Caco-2 (cell line): Measurements from ENCODE around the gene GPR68. TPM values are rescaled to one million over a fixed set of nuclear protein-coding genes. Genes with fewer than 3 reads are reported as not detected.

Experiments used
- BruUV-seq: library from RNA; stranded (reverse); fragments of 400-500 nt; replicated peaks from 2 replicates; lab custom pipeline; 2021; lab: Mats Ljungman, UMichigan
- CTCF ChIA-PET: fragments of 300-600 bp; sonication (Branson Sonifier 250); formaldehyde crosslinking; loops from one replicate; lab custom pipeline; 2022; ENCODE audit warnings: antibody characterized with exemption; lab: Charles Lee
- POLR2A ChIA-PET: fragments of 300-600 bp; sonication (Branson Sonifier 250); formaldehyde crosslinking; loops from one replicate; lab custom pipeline; 2022; ENCODE audit warnings: antibody characterized with exemption; lab: Charles Lee
- DNase-seq, 2 experiments: peaks; one replicate each; pipeline versions ENCODE4 v3.0.0 to v3.0.0-alpha.2; 2020 to 2022
- H3K27me3 ChIP-seq: replicated peaks from 2 replicates; pipeline ENCODE4 v1.6.0; 2011; ENCODE audit warnings: low read length; ENCODE audit not compliant: control insufficient read depth, insufficient read depth
- H3K36me3 ChIP-seq: 2 replicates; pipeline ENCODE4 v1.5.1; 2011; ENCODE audit warnings: low read length; ENCODE audit not compliant: control insufficient read depth, insufficient read depth
- H3K4me1 ChIP-seq: fragments of 250-450 bp; sonication (Bioruptor Pico); 2 replicates; pipeline ENCODE4 v1.5.1; 2020; ENCODE audit warnings: mild to moderate bottlenecking
- H3K4me3 ChIP-seq: 2 replicates; pipeline ENCODE4 v1.5.1; 2011; ENCODE audit warnings: low read depth, mild to moderate bottlenecking, control low read depth, low read length
- H3K9me3 ChIP-seq: fragments of 250-450 bp; sonication (Bioruptor Pico); 2 replicates; pipeline ENCODE4 v1.5.1; 2020; ENCODE audit warnings: mild to moderate bottlenecking, moderate library complexity
- H3K27ac Mint-ChIP-seq: one replicate; pipeline ENCODE4 v1.8.0; 2022; ENCODE audit warnings: mixed read lengths; ENCODE audit not compliant: unreplicated experiment
- H3K27me3 Mint-ChIP-seq: one replicate; pipeline ENCODE4 v1.8.0; 2022; ENCODE audit warnings: mixed read lengths; ENCODE audit not compliant: insufficient read depth, unreplicated experiment
- H3K36me3 Mint-ChIP-seq: one replicate; pipeline ENCODE4 v1.8.0; 2022; ENCODE audit warnings: mild to moderate bottlenecking, mixed read lengths; ENCODE audit not compliant: insufficient read depth, unreplicated experiment
- H3K4me1 Mint-ChIP-seq: one replicate; pipeline ENCODE4 v1.8.0; 2022; ENCODE audit warnings: low read depth, mixed read lengths; ENCODE audit not compliant: unreplicated experiment
- H3K4me3 Mint-ChIP-seq: one replicate; pipeline ENCODE4 v1.8.0; 2022; ENCODE audit warnings: mild to moderate bottlenecking, moderate library complexity, mixed read lengths; ENCODE audit not compliant: unreplicated experiment
- H3K9me3 Mint-ChIP-seq: one replicate; pipeline ENCODE4 v1.8.0; 2022; ENCODE audit warnings: mixed read lengths; ENCODE audit not compliant: unreplicated experiment
- intact Hi-C: fragments of 100-400 bp; cut with micrococcal nuclease; formaldehyde crosslinking; loops from one replicate; pipeline ENCODE4 v1.10.0; 2022; ENCODE audit not compliant: unreplicated experiment
- total RNA-seq: library from RNA; stranded (reverse); gene quantifications from 2 replicates; pipeline ENCODE4 v1.2.3, GENCODE V29; 2022
- TF ChIP-seq, protein P1 (sequence below), 2 experiments: fragments of 200-600 bp in 1 of 2; IDR thresholded peaks; 1 replicate in 1 of 2; 2 replicates in 1 of 2; pipeline versions ENCODE4 v1.5.1 to v1.8.0; 2011 to 2022; ENCODE audit warnings: antibody characterized with exemption in 1 of 2, control low read depth in 1 of 2, inconsistent platforms in 1 of 2, low read depth in 1 of 2, low read length in 1 of 2, mild to moderate bottlenecking in 1 of 2, moderate library complexity in 1 of 2; ENCODE audit not compliant: insufficient read depth in 1 of 2, severe bottlenecking in 1 of 2, unreplicated experiment in 1 of 2

The GPR68 gene
- total RNA-seq, 1 experiment from 2014 or later = 0.14 TPM

DNA sequence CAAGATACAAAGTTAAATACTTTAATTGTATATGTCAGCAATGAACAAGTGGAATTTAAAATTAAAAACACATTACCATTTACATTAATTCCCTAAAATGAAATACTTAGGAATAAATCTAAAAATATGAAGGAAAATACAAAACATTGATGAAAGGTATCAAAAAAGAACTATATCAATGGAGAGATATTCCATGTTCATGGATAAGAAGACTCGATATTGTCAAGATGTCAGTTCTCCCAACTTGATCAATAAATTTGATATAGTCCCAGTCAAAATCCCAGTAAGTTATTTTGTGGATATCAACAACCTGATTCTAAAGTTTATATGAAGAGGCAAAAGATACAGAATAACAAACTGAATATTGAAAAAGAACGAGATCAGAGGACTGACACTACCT, 33.5 kb downstream of the GPR68 start:
- CTCF ChIA-PET = no interaction called here
- H3K27me3 ChIP-seq = no peaks in the 10 kb centered on the region
- H3K9me3 Mint-ChIP-seq = no peaks in the 10 kb centered on the region
- BruUV-seq = no TSS peak
- H3K36me3 ChIP-seq = no peaks in the 10 kb centered on the region; the same call in 1 of the 2 replicates
- no peaks in the 10 kb centered on the region for H3K4me1 ChIP-seq
- peaks cover 41% of the 10 kb centered on the region for H3K36me3 Mint-ChIP-seq
- TF ChIP-seq, protein P1, sequence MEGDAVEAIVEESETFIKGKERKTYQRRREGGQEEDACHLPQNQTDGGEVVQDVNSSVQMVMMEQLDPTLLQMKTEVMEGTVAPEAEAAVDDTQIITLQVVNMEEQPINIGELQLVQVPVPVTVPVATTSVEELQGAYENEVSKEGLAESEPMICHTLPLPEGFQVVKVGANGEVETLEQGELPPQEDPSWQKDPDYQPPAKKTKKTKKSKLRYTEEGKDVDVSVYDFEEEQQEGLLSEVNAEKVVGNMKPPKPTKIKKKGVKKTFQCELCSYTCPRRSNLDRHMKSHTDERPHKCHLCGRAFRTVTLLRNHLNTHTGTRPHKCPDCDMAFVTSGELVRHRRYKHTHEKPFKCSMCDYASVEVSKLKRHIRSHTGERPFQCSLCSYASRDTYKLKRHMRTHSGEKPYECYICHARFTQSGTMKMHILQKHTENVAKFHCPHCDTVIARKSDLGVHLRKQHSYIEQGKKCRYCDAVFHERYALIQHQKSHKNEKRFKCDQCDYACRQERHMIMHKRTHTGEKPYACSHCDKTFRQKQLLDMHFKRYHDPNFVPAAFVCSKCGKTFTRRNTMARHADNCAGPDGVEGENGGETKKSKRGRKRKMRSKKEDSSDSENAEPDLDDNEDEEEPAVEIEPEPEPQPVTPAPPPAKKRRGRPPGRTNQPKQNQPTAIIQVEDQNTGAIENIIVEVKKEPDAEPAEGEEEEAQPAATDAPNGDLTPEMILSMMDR (IDR thresholded peaks at IDR 0.05; ENCODE audit: insufficient read depth in 1 of 2, low read depth in 1 of 2, low read length in 1 of 2, severe bottlenecking in 1 of 2, unreplicated experiment in 1 of 2) = no peak
- no peak overlapping the region for H3K27ac Mint-ChIP-seq
- POLR2A ChIA-PET = no interaction called here
- intact Hi-C loops = no loop called here
- H3K4me3 ChIP-seq = no peak overlapping the region
- H3K4me3 Mint-ChIP-seq = no peak overlapping the region
- no peaks in the 10 kb centered on the region for H3K4me1 Mint-ChIP-seq
- no peaks in the 10 kb centered on the region for H3K27me3 Mint-ChIP-seq
- H3K9me3 ChIP-seq = peaks cover 3% of the 10 kb centered on the region; the same call in 1 of the 2 replicates
- no peak for DNase-seq

DNA sequence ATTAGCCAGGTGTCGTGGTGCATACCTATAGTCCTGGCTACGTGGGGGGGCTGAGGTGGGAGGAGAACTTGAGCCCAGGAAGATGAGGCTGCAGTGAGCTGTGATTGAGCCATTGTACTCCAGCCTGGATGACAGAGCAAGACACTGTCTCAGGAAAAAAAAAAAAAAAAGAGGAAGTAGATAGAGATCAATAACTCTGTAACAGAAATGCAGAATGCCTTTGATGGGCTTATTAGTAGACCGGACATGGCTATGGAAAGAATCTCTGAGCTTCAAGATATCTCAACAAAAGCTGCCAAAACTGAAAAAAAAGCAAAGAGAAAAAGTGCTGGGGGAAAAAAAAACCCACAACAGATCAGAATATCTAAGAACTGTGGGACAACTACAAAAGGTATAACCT, 37.5 kb downstream of the GPR68 start:
- BruUV-seq = no TSS peak
- Mint-ChIP-seq H3K27ac (no peak overlapping the region), H3K27me3 (no peaks in the 10 kb centered on the region), H3K4me3 (no peak overlapping the region), H3K4me1 (no peaks in the 10 kb centered on the region), H3K9me3 (no peaks in the 10 kb centered on the region), H3K36me3 (peaks cover 38% of the 10 kb centered on the region)
- ChIA-PET POLR2A (no interaction called here), CTCF (no interaction called here)
- Histone ChIP-seq H3K4me3 (no peak overlapping the region), H3K4me1 (no peaks in the 10 kb centered on the region), H3K9me3 (peaks cover 3% of the 10 kb centered on the region; the same call in 1 of the 2 replicates), H3K36me3 (peaks cover 1% of the 10 kb centered on the region; the same call in 1 of the 2 replicates), H3K27me3 (no peaks in the 10 kb centered on the region)
- TF ChIP-seq, protein P1 (IDR thresholded peaks at IDR 0.05; ENCODE audit: insufficient read depth in 1 of 2, low read depth in 1 of 2, low read length in 1 of 2, severe bottlenecking in 1 of 2, unreplicated experiment in 1 of 2) = no peak
- intact Hi-C loops = no loop called here
- no peak for DNase-seq

DNA sequence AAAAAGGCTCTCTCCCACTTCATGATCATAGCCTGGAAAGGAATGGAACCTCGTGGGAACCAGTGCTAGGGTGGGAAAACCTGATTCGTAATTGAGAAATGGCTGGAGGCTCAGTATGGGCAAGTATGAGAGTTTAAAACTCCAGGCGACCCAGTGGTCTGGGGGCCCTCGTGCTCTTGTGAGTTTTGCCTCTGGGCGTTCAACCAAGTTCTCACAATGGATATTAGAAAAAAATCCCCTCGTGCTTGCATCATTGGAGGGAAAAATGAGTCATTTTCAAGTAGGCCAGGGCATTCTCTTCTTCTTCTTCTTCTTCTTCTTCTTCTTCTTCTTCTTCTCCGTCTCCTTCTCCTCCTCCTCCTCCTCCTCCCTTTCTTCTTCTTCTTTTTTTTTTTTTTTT, 39.0 kb downstream of the GPR68 start:
- no peaks in the 10 kb centered on the region; the same call in 1 of the 2 replicates for H3K9me3 ChIP-seq
- TF ChIP-seq, protein P1 (IDR thresholded peaks at IDR 0.05; ENCODE audit: insufficient read depth in 1 of 2, low read depth in 1 of 2, low read length in 1 of 2, severe bottlenecking in 1 of 2, unreplicated experiment in 1 of 2) = no peak
- H3K27me3 ChIP-seq = no peaks in the 10 kb centered on the region
- peaks cover 6% of the 10 kb centered on the region for H3K9me3 Mint-ChIP-seq
- intact Hi-C loops = no loop called here
- peaks cover 1% of the 10 kb centered on the region; the same call in 1 of the 2 replicates for H3K36me3 ChIP-seq
- no peak overlapping the region for H3K27ac Mint-ChIP-seq
- ChIA-PET CTCF (no interaction called here), POLR2A (no interaction called here)
- peaks cover 46% of the 10 kb centered on the region for H3K36me3 Mint-ChIP-seq
- H3K4me1 Mint-ChIP-seq = no peaks in the 10 kb centered on the region
- no TSS peak for BruUV-seq
- H3K4me3 ChIP-seq = no peak overlapping the region
- H3K4me3 Mint-ChIP-seq = no peak overlapping the region
- DNase-seq = no peak
- no peaks in the 10 kb centered on the region for H3K4me1 ChIP-seq
- no peaks in the 10 kb centered on the region for H3K27me3 Mint-ChIP-seq
